Peyer's patch (tissue), 4 donors: ENCODE results near the gene DNAJC4. TPM values are rescaled to one million over a fixed set of nuclear protein-coding genes. Genes with fewer than 3 reads are reported as not detected.

Source experiments
- DNase-seq, 3 donors: peaks; one replicate each; pipeline ENCODE4 v3.0.0-alpha.2; 2017 to 2019
- H3K27ac ChIP-seq, 4 donors: fragments of 200-600 bp; sonication (generic); one replicate each; pipeline ENCODE4 v1.5.1; 2016 to 2019
- H3K27me3 ChIP-seq, 2 donors: fragments of 200-600 bp; sonication (generic); one replicate each; pipeline ENCODE4 v1.5.1; 2019
- H3K36me3 ChIP-seq, 3 donors: fragments of 200-600 bp; sonication (generic); one replicate each; pipeline ENCODE4 v1.5.1; 2016 to 2019
- H3K4me1 ChIP-seq, 4 donors: fragments of 200-600 bp; sonication (generic); one replicate each; pipeline ENCODE4 v1.5.1; 2016 to 2019
- H3K4me3 ChIP-seq, 4 donors: fragments of 200-600 bp; sonication (generic); 1 replicate in 3 of 4; 2 replicates in 1 of 4; pipeline ENCODE4 v1.5.1; 2016 to 2019; ENCODE audit warnings: mild to moderate bottlenecking in 1 of 4
- H3K9me3 ChIP-seq, 4 donors: fragments of 200-600 bp; sonication (generic); one replicate each; pipeline ENCODE4 v1.5.1; 2016 to 2019; ENCODE audit warnings: mild to moderate bottlenecking in 1 of 4
- POLR2A ChIP-seq, 2 donors: fragments of 450-650 bp; IDR thresholded peaks; one replicate each; pipeline ENCODE4 v1.5.1; 2017; ENCODE audit warnings: antibody characterized with exemption in 2 of 2, mild to moderate bottlenecking in 2 of 2, moderate library complexity in 2 of 2
- total RNA-seq, 4 donors: library from RNA; depleted of rRNA; stranded (reverse); fragments of >200 nt; gene quantifications; one replicate each; pipeline ENCODE4 v1.1.0, GENCODE V29; 2016
- TF ChIP-seq, protein P1 (sequence below), 6 experiments: fragments of 450-650 bp in 4 of 6; fragments of 200-600 bp in 2 of 6; sonication (generic) in 1 of 6; IDR thresholded peaks; one replicate each; pipeline ENCODE4 v1.5.1; 2017 to 2019; ENCODE audit warnings: antibody characterized with exemption in 6 of 6, mild to moderate bottlenecking in 3 of 6, moderate library complexity in 1 of 6

DNAJC4 gene
- total RNA-seq, 4 donors from 2014 or later: 42.9 to 95.0 (median 80.3) TPM

DNA sequence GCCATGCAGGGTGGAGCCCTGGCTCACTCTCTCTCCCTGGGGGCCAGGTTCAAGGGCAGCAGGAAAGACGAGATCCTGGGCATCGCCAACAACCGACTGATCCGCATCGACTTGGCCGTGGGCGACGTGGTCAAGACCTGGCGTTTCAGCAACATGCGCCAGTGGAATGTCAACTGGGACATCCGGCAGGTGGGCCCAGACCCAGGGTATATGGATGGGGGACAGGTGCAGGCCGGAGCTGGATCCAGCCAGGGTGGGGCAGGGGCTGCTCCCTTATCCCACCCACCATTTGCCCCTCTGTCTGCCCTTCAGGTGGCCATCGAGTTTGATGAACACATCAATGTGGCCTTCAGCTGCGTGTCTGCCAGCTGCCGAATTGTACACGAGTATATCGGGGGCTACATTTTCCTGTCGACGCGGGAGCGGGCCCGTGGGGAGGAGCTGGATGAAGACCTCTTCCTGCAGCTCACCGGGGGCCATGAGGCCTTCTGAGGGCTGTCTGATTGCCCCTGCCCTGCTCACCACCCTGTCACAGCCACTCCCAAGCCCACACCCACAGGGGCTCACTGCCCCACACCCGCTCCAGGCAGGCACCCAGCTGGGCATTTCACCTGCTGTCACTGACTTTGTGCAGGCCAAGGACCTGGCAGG lies 7.2 kb upstream of the DNAJC4 start:
- Histone ChIP-seq H3K9me3 (no peaks in the 10 kb centered on the region), H3K27ac (no peak overlapping the region), H3K36me3 (peaks cover 0 to 38% (median 0%) of the 10 kb centered on the region in 3 donors), H3K4me3 (no peak overlapping the region), H3K4me1 (peaks cover 0 to 25% (median 8%) of the 10 kb centered on the region in 4 donors), H3K27me3 (no peaks in the 10 kb centered on the region)
- TF ChIP-seq, protein P1, sequence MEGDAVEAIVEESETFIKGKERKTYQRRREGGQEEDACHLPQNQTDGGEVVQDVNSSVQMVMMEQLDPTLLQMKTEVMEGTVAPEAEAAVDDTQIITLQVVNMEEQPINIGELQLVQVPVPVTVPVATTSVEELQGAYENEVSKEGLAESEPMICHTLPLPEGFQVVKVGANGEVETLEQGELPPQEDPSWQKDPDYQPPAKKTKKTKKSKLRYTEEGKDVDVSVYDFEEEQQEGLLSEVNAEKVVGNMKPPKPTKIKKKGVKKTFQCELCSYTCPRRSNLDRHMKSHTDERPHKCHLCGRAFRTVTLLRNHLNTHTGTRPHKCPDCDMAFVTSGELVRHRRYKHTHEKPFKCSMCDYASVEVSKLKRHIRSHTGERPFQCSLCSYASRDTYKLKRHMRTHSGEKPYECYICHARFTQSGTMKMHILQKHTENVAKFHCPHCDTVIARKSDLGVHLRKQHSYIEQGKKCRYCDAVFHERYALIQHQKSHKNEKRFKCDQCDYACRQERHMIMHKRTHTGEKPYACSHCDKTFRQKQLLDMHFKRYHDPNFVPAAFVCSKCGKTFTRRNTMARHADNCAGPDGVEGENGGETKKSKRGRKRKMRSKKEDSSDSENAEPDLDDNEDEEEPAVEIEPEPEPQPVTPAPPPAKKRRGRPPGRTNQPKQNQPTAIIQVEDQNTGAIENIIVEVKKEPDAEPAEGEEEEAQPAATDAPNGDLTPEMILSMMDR (IDR thresholded peaks at IDR 0.05): no peak
- no peak for TF ChIP-seq POLR2A (IDR thresholded peaks at IDR 0.05)
- no peak for DNase-seq

DNA sequence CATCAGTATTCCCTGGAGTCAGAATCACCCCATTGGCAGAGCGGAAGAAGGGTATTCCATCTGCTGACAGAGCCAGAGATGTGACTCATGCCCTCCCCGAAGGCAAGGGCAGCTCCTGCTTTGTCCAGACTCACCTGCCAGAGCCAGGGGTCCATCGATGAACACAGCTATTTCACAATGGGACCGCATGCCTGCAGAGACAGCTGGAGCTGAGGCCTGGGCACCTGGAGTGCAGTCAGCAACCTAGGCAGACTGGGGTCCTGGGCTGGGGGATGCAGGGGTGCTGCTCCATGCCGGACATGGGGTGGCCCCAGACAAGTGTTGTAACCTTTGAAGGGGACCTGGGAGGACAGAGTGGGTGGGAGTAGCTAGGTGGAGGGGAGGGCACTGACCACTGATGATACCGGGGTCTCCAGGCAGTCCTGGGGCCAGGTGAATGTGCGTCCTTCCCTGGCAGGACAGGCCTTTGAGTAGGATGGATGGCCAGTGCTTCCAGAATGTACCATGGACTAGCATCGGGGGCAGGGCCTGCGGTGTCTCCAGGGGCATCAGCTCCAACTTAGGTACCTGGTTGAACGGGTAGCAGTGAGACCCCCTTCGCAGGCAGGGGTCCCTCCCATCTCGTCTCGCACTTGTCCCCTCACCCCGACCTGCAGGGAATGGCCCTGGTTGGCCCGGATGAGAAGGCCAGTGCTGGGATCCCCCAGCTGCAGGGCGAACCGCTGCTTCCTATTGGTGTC lies 6.0 kb upstream of the DNAJC4 start:
- H3K27me3 ChIP-seq: no peaks in the 10 kb centered on the region
- peaks cover 0 to 33% (median 0%) of the 10 kb centered on the region in 3 donors for H3K36me3 ChIP-seq
- no peaks in the 10 kb centered on the region for H3K9me3 ChIP-seq
- DNase-seq: peak in 1 of 3 donors; percentile 44
- peak overlapping the region in 1 of 4 donors; percentile 97 for H3K27ac ChIP-seq
- TF ChIP-seq, protein P1 (IDR thresholded peaks at IDR 0.05): no peak
- no peak for TF ChIP-seq POLR2A (IDR thresholded peaks at IDR 0.05)
- peaks cover 0 to 31% (median 9%) of the 10 kb centered on the region in 4 donors for H3K4me1 ChIP-seq
- H3K4me3 ChIP-seq: no peak overlapping the region

DNA sequence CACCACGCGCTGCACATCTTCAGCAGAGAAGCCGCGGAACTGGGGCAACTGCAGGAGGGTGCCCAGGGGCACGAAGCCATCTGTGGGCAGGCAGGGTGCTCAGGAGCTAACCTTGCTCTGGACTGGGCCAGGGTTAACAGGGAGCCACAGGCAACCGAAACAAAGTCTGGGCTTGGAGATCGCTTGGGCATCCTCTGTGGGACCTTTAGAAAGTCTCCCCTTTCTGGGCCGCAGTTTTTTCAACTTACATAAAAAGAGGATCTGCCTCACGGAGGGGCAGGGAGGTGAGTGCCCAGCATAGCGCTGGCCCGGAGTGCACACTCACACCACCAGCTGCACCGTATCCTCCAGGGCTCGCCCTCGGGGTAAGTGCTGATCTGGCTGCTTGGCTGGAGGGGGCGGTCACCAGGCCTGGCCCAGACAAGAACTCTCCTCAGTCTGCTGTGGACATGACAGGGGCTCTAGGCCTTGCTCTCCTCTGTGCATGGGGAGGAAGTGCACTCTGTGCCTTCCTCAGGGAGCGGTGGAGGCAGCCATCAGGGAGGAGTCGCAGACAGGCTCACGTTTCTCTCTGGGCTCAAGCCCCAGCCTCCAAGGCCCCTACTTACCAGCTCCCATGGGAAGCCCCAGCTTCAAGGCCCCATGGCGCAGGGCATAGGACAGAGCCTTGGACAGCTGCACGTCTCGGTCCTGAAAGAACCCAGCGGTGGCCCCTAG lies 5.3 kb upstream of the DNAJC4 start:
- H3K9me3 ChIP-seq: no peaks in the 10 kb centered on the region
- H3K27me3 ChIP-seq: no peaks in the 10 kb centered on the region
- DNase-seq: no peak
- no peak for TF ChIP-seq POLR2A (IDR thresholded peaks at IDR 0.05)
- TF ChIP-seq, protein P1 (IDR thresholded peaks at IDR 0.05): no peak
- H3K36me3 ChIP-seq: peaks cover 0 to 26% (median 0%) of the 10 kb centered on the region in 3 donors
- H3K4me3 ChIP-seq: peak overlapping the region; percentile 67 to 87 (median 76)
- H3K4me1 ChIP-seq: peaks cover 0 to 37% (median 12%) of the 10 kb centered on the region in 4 donors
- peak overlapping the region; percentile 86 to 97 (median 92) for H3K27ac ChIP-seq

DNA sequence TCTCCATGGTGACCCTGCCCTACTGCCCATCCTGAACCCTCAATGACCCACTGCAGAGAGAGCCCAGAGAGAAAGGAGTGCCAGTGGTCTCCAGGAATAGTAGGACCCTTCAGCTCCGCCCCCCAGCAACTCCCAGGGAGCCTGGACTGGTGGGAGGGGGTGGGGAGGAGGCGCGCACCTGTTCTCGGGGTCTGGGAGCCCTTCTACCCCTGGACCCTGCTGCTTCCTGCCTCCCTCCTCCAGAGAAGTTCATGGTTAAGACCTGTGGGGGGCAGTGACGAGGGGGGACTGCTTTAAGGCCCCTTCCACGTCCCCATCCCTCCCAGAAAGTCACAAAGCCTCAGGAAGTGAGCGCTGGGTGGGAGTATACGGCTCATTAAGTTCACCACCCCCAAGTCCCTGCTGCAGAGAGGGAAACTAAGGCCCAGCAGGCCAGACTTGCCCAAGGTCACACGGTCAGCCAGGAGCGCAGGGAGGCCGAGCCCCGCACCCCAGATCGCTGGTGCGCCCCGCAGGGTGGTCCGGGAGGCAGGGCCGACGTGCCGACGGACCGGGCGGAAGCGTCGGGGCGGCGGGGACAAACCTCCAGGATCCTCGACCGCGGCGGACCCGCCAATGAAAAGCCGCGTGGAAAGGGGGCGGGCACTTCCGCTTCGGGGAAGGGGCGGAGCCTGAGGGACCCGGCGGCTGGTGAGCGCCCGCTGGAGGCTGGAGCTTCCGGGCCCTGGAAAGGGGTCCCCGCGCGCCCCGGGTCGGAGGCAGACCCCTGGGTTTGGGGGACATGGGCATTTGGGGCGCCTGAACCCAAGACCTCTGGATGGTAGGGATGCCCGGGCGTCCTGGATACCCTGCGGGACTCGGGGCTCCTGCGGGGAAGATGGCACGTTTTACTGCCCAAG lies 4.5 kb upstream of the DNAJC4 start, which contains the start of the genes NUDT22 and TRPT1:
Gene NUDT22 (plus strand): TSS at position 667 of the 899 bp plus-strand sequence. CDS start 379 bp downstream, outside the sequence.
Gene TRPT1 (minus strand): TSS at position 579 of the 899 bp plus-strand sequence. CDS start 326 bp downstream, at position 253.
- Histone ChIP-seq H3K4me3 (peak within 1 kb of the TSS; percentile 67 to 87 (median 76)), H3K27me3 (no peaks in the 10 kb centered on the region), H3K36me3 (peaks cover 0 to 18% (median 0%) of the 10 kb centered on the region in 3 donors), H3K27ac (peak within 1 kb of the TSS; percentile 86 to 97 (median 92)), H3K4me1 (peaks cover 0 to 37% (median 12%) of the 10 kb centered on the region in 4 donors), H3K9me3 (no peaks in the 10 kb centered on the region)
- peak; percentile 90 to 91 for TF ChIP-seq POLR2A (IDR thresholded peaks at IDR 0.05)
- TF ChIP-seq, protein P1 (IDR thresholded peaks at IDR 0.05): peak in 1 of 6 experiments; percentile 3
- peak; percentile 92 to 97 (median 97) for DNase-seq
